Activated T-cell treated with anti-CD3 and anti-CD28 coated beads for 24 hours (primary cell): ENCODE measurements around the gene CENPB.

Experiments used
- DNase-seq: peaks from one replicate; pipeline ENCODE4 v3.0.0-alpha.2; 2020; ENCODE audit warnings: low read depth

Gene CENPB

GRCh38 chr20:3788685-3789155 lies 2.2 kb upstream of the CENPB start:
- DNase-seq = no peak

GRCh38 chr20:3787324-3788014 lies 929 bp upstream of the CENPB start:
- no peak for DNase-seq

- no peak for DNase-seq
Observed at GRCh38 chr20:3786126-3786484, 435 bp downstream of the CENPB start.

GRCh38 chr20:3785240-3786125 lies 1.1 kb downstream of the CENPB start:
- DNase-seq = no peak

GRCh38 chr20:3784863-3785239 lies 1.7 kb downstream of the CENPB start:
- DNase-seq = no peak

- DNase-seq = no peak
Observed at GRCh38 chr20:3784216-3784853, 2.2 kb downstream of the CENPB start.

GRCh38 chr20:3783511-3784195 lies 2.9 kb downstream of the CENPB start:
- no peak for DNase-seq

- DNase-seq = no peak
Observed at GRCh38 chr20:3783068-3783489, 3.5 kb downstream of the CENPB start.

GRCh38 chr20:3782597-3782996 lies 3.9 kb downstream of the CENPB start:
- DNase-seq = no peak

GRCh38 chr20:3781153-3781910 lies 5.2 kb downstream of the CENPB start, which contains the start of gene SPEF1:
TSS of gene SPEF1 (minus strand) at chr20:3781448. CDS start at chr20:3781287, 161 bp downstream.
- DNase-seq = no peak

- DNase-seq = no peak
Observed at GRCh38 chr20:3778976-3779375, 7.6 kb downstream of the CENPB start.

- DNase-seq = no peak
Observed at GRCh38 chr20:3777716-3778629, 8.6 kb downstream of the CENPB start.

- DNase-seq = no peak
Observed at GRCh38 chr20:3777381-3777715, 9.2 kb downstream of the CENPB start.

GRCh38 chr20:3775457-3776108 lies 11.0 kb downstream of the CENPB start:
- no peak for DNase-seq

- no peak for DNase-seq
Observed at GRCh38 chr20:3771552-3772058, 14.9 kb downstream of the CENPB start.

- peak; percentile 73 for DNase-seq
Observed at GRCh38 chr20:3768342-3769130, 18.0 kb downstream of the CENPB start.

- DNase-seq = peak; percentile 95
Observed at GRCh38 chr20:3767427-3768341, 18.9 kb downstream of the CENPB start, which contains the start of gene ADISSP. TSS of gene ADISSP (minus strand) at chr20:3767753. CDS start at chr20:3760100, 7,653 bp downstream.

- DNase-seq = no peak
Observed at GRCh38 chr20:3767110-3767426, 19.5 kb downstream of the CENPB start.
